IMR-90 (cell line): ENCODE data around the gene CYP8B1. TPM values are rescaled to one million over a fixed set of nuclear protein-coding genes. Genes with fewer than 3 reads are reported as not detected.
A peak's percentile ranks its signal among the peaks of the same experiment; 100 is the strongest.

Experiments used
- ATAC-seq: fragments of 200-7000 bp; cut with Tn5 transposase; 2 replicates; pipeline ENCODE4 v1.9.1; 2020; ENCODE audit warnings: low read depth, mild to moderate bottlenecking, moderate library complexity
- BruUV-seq: library from RNA; stranded (reverse); fragments of 400-500 nt; replicated peaks from 2 replicates; lab custom pipeline; 2021; lab: Mats Ljungman, UMichigan
- CTCF ChIA-PET: fragments of 300-600 bp; formaldehyde crosslinking; extraction: SDS; loops from one replicate; lab custom pipeline; 2021; ENCODE audit warnings: antibody characterized with exemption; lab: Yijun Ruan, JAX
- POLR2A ChIA-PET: fragments of 300-600 bp; sonication (Branson Sonifier 250); formaldehyde crosslinking; loops from one replicate; lab custom pipeline; 2022; ENCODE audit warnings: antibody characterized with exemption; ENCODE audit not compliant: unreplicated experiment; lab: Charles Lee
- DNase-seq: peaks from one replicate; pipeline ENCODE4 v3.0.0; 2013
- H2AFZ ChIP-seq: replicated peaks from 2 replicates; pipeline ENCODE3; 2013; ENCODE audit warnings: low read length, mild to moderate bottlenecking; ENCODE audit not compliant: poor library complexity
- H2AK5ac ChIP-seq: 2 replicates; pipeline ENCODE4 v1.6.1; 2013; ENCODE audit warnings: low read depth, low read length, inconsistent platforms
- H2AK9ac ChIP-seq: replicated peaks from 2 replicates; pipeline ENCODE3; 2013; ENCODE audit warnings: mild to moderate bottlenecking, low read depth, low read length, moderate library complexity; ENCODE audit not compliant: poor library complexity
- H2BK120ac ChIP-seq: 2 replicates; pipeline ENCODE4 v1.6.1; 2013; ENCODE audit warnings: low read depth, low read length, inconsistent platforms
- H2BK15ac ChIP-seq: 3 replicates; pipeline ENCODE4 v1.6.1; 2013; ENCODE audit warnings: low read depth, low read length, inconsistent platforms
- H2BK20ac ChIP-seq: 2 replicates; pipeline ENCODE4 v1.6.1; 2013; ENCODE audit warnings: low read depth, mild to moderate bottlenecking, inconsistent platforms, low read length, moderate library complexity
- H2BK5ac ChIP-seq: 2 replicates; pipeline ENCODE4 v1.6.1; 2013; ENCODE audit warnings: mild to moderate bottlenecking, low read depth, low read length, inconsistent platforms; ENCODE audit not compliant: poor library complexity, severe bottlenecking
- H3K14ac ChIP-seq: replicated peaks from 2 replicates; pipeline ENCODE4 v1.6.1; 2013; ENCODE audit warnings: low read depth, low read length, inconsistent platforms
- H3K18ac ChIP-seq: 2 replicates; pipeline ENCODE4 v1.6.1; 2013; ENCODE audit warnings: low read depth, low read length, control low read depth
- H3K23ac ChIP-seq: 2 replicates; pipeline ENCODE4 v1.6.1; 2013; ENCODE audit warnings: low read depth, low read length, inconsistent platforms
- H3K27ac ChIP-seq: 2 replicates; pipeline ENCODE4 v1.5.1; 2013; ENCODE audit warnings: mild to moderate bottlenecking, control low read depth, low read length; ENCODE audit not compliant: insufficient read depth
- H3K27me3 ChIP-seq: 2 replicates; pipeline ENCODE4 v1.6.1; 2013; ENCODE audit warnings: low read length; ENCODE audit not compliant: control insufficient read depth, insufficient read depth
- H3K36me3 ChIP-seq: 2 replicates; pipeline ENCODE4 v1.6.1; 2013; ENCODE audit warnings: low read length, mixed read lengths; ENCODE audit not compliant: control insufficient read depth, insufficient read depth
- H3K4ac ChIP-seq: 2 replicates; pipeline ENCODE4 v1.6.1; 2013; ENCODE audit warnings: low read depth, low read length, inconsistent platforms
- H3K4me1 ChIP-seq: 2 replicates; pipeline ENCODE4 v1.6.1; 2013; ENCODE audit warnings: low read length, mixed read lengths; ENCODE audit not compliant: control insufficient read depth, insufficient read depth
- H3K4me2 ChIP-seq: 2 replicates; pipeline ENCODE4 v1.6.1; 2013; ENCODE audit warnings: low read depth, mild to moderate bottlenecking, control low read depth, low read length, moderate library complexity
- H3K4me3 ChIP-seq: 2 replicates; pipeline ENCODE4 v1.5.1; 2013; ENCODE audit warnings: low read depth, mild to moderate bottlenecking, control low read depth, low read length, moderate library complexity; ENCODE audit not compliant: insufficient read depth
- H3K56ac ChIP-seq: 2 replicates; pipeline ENCODE4 v1.6.1; 2013; ENCODE audit warnings: low read length, inconsistent platforms; ENCODE audit not compliant: insufficient read depth; ENCODE audit errors: extremely low read depth
- H3K79me1 ChIP-seq, 2 experiments: 2 replicates each; pipeline ENCODE4 v1.6.1; 2013; ENCODE audit warnings: low read length in 2 of 2, inconsistent platforms in 1 of 2, low read depth in 1 of 2
- H3K9ac ChIP-seq: 2 replicates; pipeline ENCODE4 v1.6.1; 2013; ENCODE audit warnings: low read depth, low read length, control low read depth
- H3K9me1 ChIP-seq: 2 replicates; pipeline ENCODE4 v1.6.1; 2013; ENCODE audit warnings: low read length, inconsistent platforms; ENCODE audit not compliant: insufficient read depth
- H3K9me3 ChIP-seq: 2 replicates; pipeline ENCODE4 v1.6.1; 2013; ENCODE audit warnings: low read length; ENCODE audit not compliant: control insufficient read depth, insufficient read depth
- H4K20me1 ChIP-seq: 2 replicates; pipeline ENCODE4 v1.6.1; 2013; ENCODE audit warnings: low read length, inconsistent platforms; ENCODE audit not compliant: insufficient read depth
- H4K5ac ChIP-seq: 2 replicates; pipeline ENCODE4 v1.6.1; 2013; ENCODE audit warnings: mild to moderate bottlenecking, low read depth, low read length, control low read depth
- H4K8ac ChIP-seq, 2 experiments: 2 replicates each; pipeline ENCODE4 v1.6.1; 2013; ENCODE audit warnings: low read depth in 2 of 2, low read length in 2 of 2, control low read depth in 1 of 2, inconsistent platforms in 1 of 2
- H4K91ac ChIP-seq: 2 replicates; pipeline ENCODE4 v1.6.1; 2013; ENCODE audit warnings: low read depth, low read length, inconsistent platforms; ENCODE audit not compliant: insufficient read depth
- BHLHE40 ChIP-seq: fragments of 150-350 bp; IDR thresholded peaks from 2 replicates; pipeline ENCODE4 v1.6.1; 2016; ENCODE audit warnings: mild to moderate bottlenecking, low read depth, low read length
- CHD1 ChIP-seq: IDR thresholded peaks from 2 replicates; pipeline ENCODE4 v1.6.1; 2012; ENCODE audit warnings: low read depth, low read length, improper control_type of control experiment
- FOS ChIP-seq: fragments of 150-350 bp; IDR thresholded peaks from 2 replicates; pipeline ENCODE4 v1.6.1; 2016; ENCODE audit warnings: low read depth, low read length
- MAZ ChIP-seq: IDR thresholded peaks from 2 replicates; pipeline ENCODE4 v1.6.1; 2012; ENCODE audit warnings: low read depth, mild to moderate bottlenecking, low read length, improper control_type of control experiment, moderate library complexity, borderline replicate concordance
- NFE2L2 ChIP-seq: fragments of 150-350 bp; IDR thresholded peaks from 2 replicates; pipeline ENCODE4 v1.6.1; 2016; ENCODE audit warnings: low read depth, mild to moderate bottlenecking, low read length
- POLR2A ChIP-seq: IDR thresholded peaks from 2 replicates; pipeline ENCODE4 v1.6.1; 2012; ENCODE audit warnings: mild to moderate bottlenecking, low read depth, low read length
- RAD21 ChIP-seq: IDR thresholded peaks from 2 replicates; pipeline ENCODE4 v1.6.1; 2012; ENCODE audit warnings: low read length, improper control_type of control experiment
- RFX5 ChIP-seq: IDR thresholded peaks from 2 replicates; pipeline ENCODE4 v1.8.0; 2012; ENCODE audit warnings: low read depth, mild to moderate bottlenecking, low read length, moderate library complexity
- SMC3 ChIP-seq: fragments of 150-350 bp; IDR thresholded peaks from 2 replicates; pipeline ENCODE4 v1.6.1; 2016; ENCODE audit warnings: low read depth, mild to moderate bottlenecking, antibody characterized with exemption, low read length, moderate library complexity
- WGBS, 2 experiments: methylation state at CpG; one replicate each; pipeline versions ENCODE4 v1.1.5 to v1.1.7; 2013; ENCODE audit warnings: missing lambda C conversion rate in 2 of 2; ENCODE audit not compliant: insufficient read length in 1 of 2; ENCODE audit errors: extremely low coverage in 2 of 2; 5-methylcytosine and 5-hydroxymethylcytosine counted together
- dilution Hi-C: fragments of 300-500 bp; cut with HindIII; formaldehyde crosslinking; loops from one replicate; pipeline ENCODE4 v1.14.3; 2018; ENCODE audit warnings: low sequenced_read_pairs; ENCODE audit not compliant: unreplicated experiment
- in situ Hi-C: fragments of 300-500 bp; cut with MboI; formaldehyde crosslinking; loops from 3 replicates; pipeline ENCODE4 v1.14.3; 2019; ENCODE audit warnings: low sequenced_read_pairs, inconsistent platforms, mixed read lengths
- intact Hi-C: fragments of 100-400 bp; cut with micrococcal nuclease; formaldehyde crosslinking; loops from 2 replicates; pipeline ENCODE4 v1.10.0; 2022
- polyA plus RNA-seq, 3 experiments: library from polyadenylated mRNA; depleted of rRNA; stranded (reverse); fragments of >200 nt; gene quantifications; 2 replicates each; pipeline ENCODE4 v1.2.3, GENCODE V29; 2012; ENCODE audit warnings: low replicate concordance in 1 of 3
- total RNA-seq: library from RNA; depleted of rRNA; stranded (reverse); fragments of >200 nt; gene quantifications from 2 replicates; pipeline ENCODE4 v1.2.3, GENCODE V29; 2012
- TF ChIP-seq, protein P1 (sequence below): conservative IDR thresholded peaks from 2 replicates; pipeline ENCODE4 v1.5.1; 2012; ENCODE audit warnings: mild to moderate bottlenecking, low read depth, low read length, improper control_type of control experiment
- TF ChIP-seq, protein P2 (sequence below): fragments of 150-350 bp; IDR thresholded peaks from 2 replicates; pipeline ENCODE4 v1.6.1; 2016; ENCODE audit warnings: low read depth, mild to moderate bottlenecking, low read length, moderate library complexity, borderline replicate concordance
- TF ChIP-seq, protein P3 (sequence below): fragments of 150-350 bp; IDR thresholded peaks from 2 replicates; pipeline ENCODE4 v1.6.1; 2017; ENCODE audit warnings: mild to moderate bottlenecking, antibody characterized with exemption, low read length, low read depth

CYP8B1 gene
- total and polyA plus RNA-seq, 2 of the 4 experiments (the other 2 are of a cell fraction) = not detected

DNA sequence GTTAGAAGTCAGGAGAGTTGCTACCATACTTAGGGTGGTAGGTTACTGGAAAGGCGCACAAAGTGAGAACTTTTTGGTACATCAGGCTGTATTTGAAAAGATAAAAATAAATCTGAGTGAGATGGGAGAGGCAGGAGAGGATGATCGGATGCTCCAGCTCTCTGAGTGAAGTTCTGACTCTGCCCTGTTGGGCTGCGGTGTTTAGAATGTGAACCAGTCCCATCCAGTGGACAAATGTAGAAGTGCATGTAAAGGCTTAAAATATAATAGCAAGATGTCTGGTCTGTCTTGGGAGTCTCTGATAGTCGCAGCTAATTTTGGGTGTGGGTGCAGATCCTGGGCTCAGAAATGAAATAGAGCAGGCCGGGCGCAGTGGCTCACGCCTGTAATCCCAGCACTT is 36.1 kb downstream of the CYP8B1 start:
- dilution Hi-C loops (no loop called here), in situ Hi-C loops (loop anchor here (5.0 kb wide), 1 partner anchor 57 kb away; no protein-coding TSS in a partner anchor), intact Hi-C loops (loop anchor here (1.0 to 5.0 kb wide), 2 partner anchors 59 to 592 kb away; no protein-coding TSS in a partner anchor)
- Histone ChIP-seq H2BK15ac (no peak overlapping the region), H2BK5ac (no peak overlapping the region), H3K9ac (no peak overlapping the region), H3K4me1 (no peaks in the 10 kb centered on the region), H3K36me3 (no peaks in the 10 kb centered on the region), H3K14ac (no peak overlapping the region), H3K9me1 (no peaks in the 10 kb centered on the region), H3K9me3 (no peaks in the 10 kb centered on the region), H3K23ac (no peak overlapping the region), H2AK5ac (no peak overlapping the region), H3K18ac (no peak overlapping the region), H3K79me1 (no peaks in the 10 kb centered on the region), H3K4me3 (no peak overlapping the region), H4K5ac (no peak overlapping the region), H2BK120ac (no peak overlapping the region), H3K4me2 (peak overlapping the region; percentile 48; the same call in 1 of the 2 replicates), H2AFZ (no peak overlapping the region), H3K27ac (no peak overlapping the region), H4K20me1 (no peaks in the 10 kb centered on the region), H3K56ac (no peak overlapping the region), H4K8ac (no peak overlapping the region), H3K27me3 (peaks cover 39% of the 10 kb centered on the region), H4K91ac (no peak overlapping the region), H2BK20ac (no peak overlapping the region), H3K4ac (no peak overlapping the region), H2AK9ac (no peak overlapping the region)
- TF ChIP-seq, protein P1, sequence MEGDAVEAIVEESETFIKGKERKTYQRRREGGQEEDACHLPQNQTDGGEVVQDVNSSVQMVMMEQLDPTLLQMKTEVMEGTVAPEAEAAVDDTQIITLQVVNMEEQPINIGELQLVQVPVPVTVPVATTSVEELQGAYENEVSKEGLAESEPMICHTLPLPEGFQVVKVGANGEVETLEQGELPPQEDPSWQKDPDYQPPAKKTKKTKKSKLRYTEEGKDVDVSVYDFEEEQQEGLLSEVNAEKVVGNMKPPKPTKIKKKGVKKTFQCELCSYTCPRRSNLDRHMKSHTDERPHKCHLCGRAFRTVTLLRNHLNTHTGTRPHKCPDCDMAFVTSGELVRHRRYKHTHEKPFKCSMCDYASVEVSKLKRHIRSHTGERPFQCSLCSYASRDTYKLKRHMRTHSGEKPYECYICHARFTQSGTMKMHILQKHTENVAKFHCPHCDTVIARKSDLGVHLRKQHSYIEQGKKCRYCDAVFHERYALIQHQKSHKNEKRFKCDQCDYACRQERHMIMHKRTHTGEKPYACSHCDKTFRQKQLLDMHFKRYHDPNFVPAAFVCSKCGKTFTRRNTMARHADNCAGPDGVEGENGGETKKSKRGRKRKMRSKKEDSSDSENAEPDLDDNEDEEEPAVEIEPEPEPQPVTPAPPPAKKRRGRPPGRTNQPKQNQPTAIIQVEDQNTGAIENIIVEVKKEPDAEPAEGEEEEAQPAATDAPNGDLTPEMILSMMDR = peak; percentile 78
- TF ChIP-seq FOS (no peak), NFE2L2 (no peak), CHD1 (no peak), RAD21 (peak; percentile 62), SMC3 (peak; percentile 64), BHLHE40 (no peak), RFX5 (no peak), MAZ (no peak), POLR2A (no peak)
- TF ChIP-seq, protein P2, sequence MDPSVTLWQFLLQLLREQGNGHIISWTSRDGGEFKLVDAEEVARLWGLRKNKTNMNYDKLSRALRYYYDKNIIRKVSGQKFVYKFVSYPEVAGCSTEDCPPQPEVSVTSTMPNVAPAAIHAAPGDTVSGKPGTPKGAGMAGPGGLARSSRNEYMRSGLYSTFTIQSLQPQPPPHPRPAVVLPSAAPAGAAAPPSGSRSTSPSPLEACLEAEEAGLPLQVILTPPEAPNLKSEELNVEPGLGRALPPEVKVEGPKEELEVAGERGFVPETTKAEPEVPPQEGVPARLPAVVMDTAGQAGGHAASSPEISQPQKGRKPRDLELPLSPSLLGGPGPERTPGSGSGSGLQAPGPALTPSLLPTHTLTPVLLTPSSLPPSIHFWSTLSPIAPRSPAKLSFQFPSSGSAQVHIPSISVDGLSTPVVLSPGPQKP = no peak
- TF ChIP-seq, protein P3, sequence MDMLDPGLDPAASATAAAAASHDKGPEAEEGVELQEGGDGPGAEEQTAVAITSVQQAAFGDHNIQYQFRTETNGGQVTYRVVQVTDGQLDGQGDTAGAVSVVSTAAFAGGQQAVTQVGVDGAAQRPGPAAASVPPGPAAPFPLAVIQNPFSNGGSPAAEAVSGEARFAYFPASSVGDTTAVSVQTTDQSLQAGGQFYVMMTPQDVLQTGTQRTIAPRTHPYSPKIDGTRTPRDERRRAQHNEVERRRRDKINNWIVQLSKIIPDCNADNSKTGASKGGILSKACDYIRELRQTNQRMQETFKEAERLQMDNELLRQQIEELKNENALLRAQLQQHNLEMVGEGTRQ = no peak
- DNase-seq = peak; percentile 71
- BruUV-seq = no TSS peak
- peak; percentile 100 for ATAC-seq
- 21% methylated on average over 3 of the region's 7 CpGs; no CpG with 5 or more reads in 1 of the 2 experiments for WGBS, 2 experiments
- POLR2A ChIA-PET = interaction anchor here (0.5 kb wide), 1 partner anchor 95 kb away, joined by 7 read pairs; no protein-coding TSS in a partner anchor
- CTCF ChIA-PET = interaction anchor here (0.6 to 1.5 kb wide), 10 partner anchors 8 to 236 kb away, joined by 3 to 4 read pairs (median 3); no protein-coding TSS in a partner anchor
